Esophagus (tissue), 2 donors: ENCODE results near the gene BCR. TPM values are rescaled to one million over a fixed set of nuclear protein-coding genes. Genes with fewer than 3 reads are reported as not detected.

ENCODE experiments used
- H3K27ac ChIP-seq, 2 donors: one replicate each; pipeline ENCODE4 v1.5.1; 2013; ENCODE audit warnings: low read depth in 2 of 2, mild to moderate bottlenecking in 2 of 2, inconsistent platforms in 1 of 2, low read length in 1 of 2, moderate library complexity in 1 of 2
- H3K27me3 ChIP-seq, 2 donors: one replicate each; pipeline ENCODE4 v1.6.1; 2013; ENCODE audit warnings: low read length in 2 of 2, control low read depth in 1 of 2, mild to moderate bottlenecking in 1 of 2; ENCODE audit not compliant: insufficient read depth in 2 of 2, control insufficient read depth in 1 of 2
- H3K36me3 ChIP-seq, 2 donors: one replicate each; pipeline ENCODE4 v1.6.1; 2013; ENCODE audit warnings: low read length in 1 of 2; ENCODE audit not compliant: control insufficient read depth in 2 of 2, insufficient read depth in 2 of 2
- H3K4me1 ChIP-seq, 2 donors: one replicate each; pipeline ENCODE4 v1.6.1; 2013; ENCODE audit warnings: low read length in 1 of 2; ENCODE audit not compliant: control insufficient read depth in 2 of 2, insufficient read depth in 2 of 2
- H3K4me3 ChIP-seq, 2 donors: one replicate each; pipeline ENCODE4 v1.5.1; 2013; ENCODE audit warnings: low read length in 2 of 2, mild to moderate bottlenecking in 2 of 2, low read depth in 1 of 2, moderate library complexity in 1 of 2
- H3K9me3 ChIP-seq, 2 donors: one replicate each; pipeline ENCODE4 v1.6.1; 2013; ENCODE audit warnings: mild to moderate bottlenecking in 2 of 2, low read depth in 1 of 2, low read length in 1 of 2, moderate library complexity in 1 of 2; ENCODE audit not compliant: control insufficient read depth in 2 of 2, insufficient read depth in 1 of 2
- WGBS, 2 donors: extraction: QIAGEN DNeasy Blood & Tissue Kit; methylation state at CpG; one replicate each; pipeline ENCODE4 v1.1.7; 2013; 5-methylcytosine and 5-hydroxymethylcytosine counted together
- polyA plus RNA-seq, 2 donors: library from polyadenylated mRNA; stranded (reverse); fragments of 200-250 nt; gene quantifications; one replicate each; pipeline ENCODE4 v1.2.3, GENCODE V29; 2013
- donor health status: healthy with polysubstance abuse.
- donor health status: Bipolar disorder and iron deficiency.

BCR gene
- polyA plus RNA-seq, 2 donors = 27.8 to 30.2 TPM

DNA sequence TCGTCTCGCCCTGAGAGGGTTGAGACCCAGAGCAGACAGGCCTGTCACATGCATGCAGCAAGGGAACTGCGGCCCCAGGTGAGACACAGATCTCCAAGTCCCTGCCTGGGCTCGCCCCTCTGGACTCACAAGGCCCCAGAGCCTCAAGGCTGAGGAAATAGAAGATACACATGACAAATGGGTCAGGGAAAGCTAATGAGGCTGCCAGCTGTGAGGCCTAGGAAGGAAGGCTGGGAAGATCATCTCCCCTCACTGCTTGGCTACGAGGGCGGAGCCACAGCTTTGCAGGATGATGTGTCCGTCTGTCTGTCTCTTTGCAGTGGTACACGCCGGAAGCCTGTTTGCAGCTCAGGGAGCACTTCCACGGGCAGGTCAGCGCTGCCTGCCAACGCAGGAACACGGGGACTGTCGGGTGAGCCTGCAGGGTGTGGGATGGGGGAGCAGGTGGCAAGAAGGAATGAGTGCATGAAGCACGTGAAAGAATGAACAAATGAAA, 30.5 kb upstream of the BCR start:
- Histone ChIP-seq H3K27me3 (no peaks in the 10 kb centered on the region), H3K36me3 (no peaks in the 10 kb centered on the region), H3K4me1 (peaks cover 6 to 8% of the 10 kb centered on the region in 2 donors), H3K9me3 (no peaks in the 10 kb centered on the region), H3K27ac (no peak overlapping the region), H3K4me3 (no peak overlapping the region)
- 66 to 68% methylated on average over 15 of the region's 15 CpGs for WGBS, 2 donors

DNA sequence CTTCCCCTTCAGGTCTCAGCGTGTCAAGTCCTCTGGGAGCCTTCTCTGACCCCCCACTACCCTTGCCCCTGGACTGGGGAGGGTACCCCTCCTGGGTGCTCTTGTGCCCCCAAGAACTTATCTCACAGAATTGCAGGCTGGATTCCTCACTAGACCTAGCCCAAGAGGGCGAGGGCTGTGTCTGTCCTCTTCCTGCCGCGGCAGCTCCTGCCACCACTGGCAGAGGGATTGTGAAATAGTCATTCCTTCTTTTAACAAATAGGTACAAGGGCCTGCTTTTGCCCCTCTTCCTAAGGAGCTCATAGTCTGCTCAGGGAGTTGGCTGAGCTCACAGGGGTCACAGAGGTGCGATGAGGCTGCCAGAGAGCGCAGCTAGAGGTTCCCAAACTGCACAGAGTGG, 29.5 kb upstream of the BCR start:
- Histone ChIP-seq H3K4me1 (peaks cover 2 to 4% of the 10 kb centered on the region in 2 donors), H3K9me3 (no peaks in the 10 kb centered on the region), H3K36me3 (no peaks in the 10 kb centered on the region), H3K4me3 (no peak overlapping the region), H3K27me3 (no peaks in the 10 kb centered on the region), H3K27ac (no peak overlapping the region)
- 89 to 90% methylated on average over 6 of the region's 6 CpGs for WGBS, 2 donors

DNA sequence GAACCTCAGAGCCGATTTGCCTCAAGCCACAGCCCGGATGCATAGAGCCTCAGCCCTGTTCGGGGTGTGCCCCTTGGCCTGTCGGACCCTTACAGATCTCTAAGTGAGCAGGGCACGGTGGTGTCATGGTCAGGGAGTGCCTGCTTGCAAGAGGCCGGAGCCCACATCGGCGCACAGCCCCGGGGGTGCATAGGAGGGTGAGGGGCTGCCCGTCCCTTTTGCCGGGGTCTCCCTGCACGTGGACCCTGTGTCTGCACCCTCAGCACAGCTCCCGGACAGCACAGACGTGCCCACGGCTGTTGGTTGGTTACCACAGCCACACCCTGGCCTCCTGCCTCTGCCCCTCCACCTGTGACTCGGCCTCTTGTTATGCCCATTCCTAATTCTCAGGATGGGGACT, 28.5 kb upstream of the BCR start:
- 84 to 93% methylated on average over 16 of the region's 16 CpGs for WGBS, 2 donors
- Histone ChIP-seq H3K9me3 (no peaks in the 10 kb centered on the region), H3K27ac (no peak overlapping the region), H3K4me3 (no peak overlapping the region), H3K4me1 (peaks cover 2 to 4% of the 10 kb centered on the region in 2 donors), H3K36me3 (no peaks in the 10 kb centered on the region), H3K27me3 (no peaks in the 10 kb centered on the region)

DNA sequence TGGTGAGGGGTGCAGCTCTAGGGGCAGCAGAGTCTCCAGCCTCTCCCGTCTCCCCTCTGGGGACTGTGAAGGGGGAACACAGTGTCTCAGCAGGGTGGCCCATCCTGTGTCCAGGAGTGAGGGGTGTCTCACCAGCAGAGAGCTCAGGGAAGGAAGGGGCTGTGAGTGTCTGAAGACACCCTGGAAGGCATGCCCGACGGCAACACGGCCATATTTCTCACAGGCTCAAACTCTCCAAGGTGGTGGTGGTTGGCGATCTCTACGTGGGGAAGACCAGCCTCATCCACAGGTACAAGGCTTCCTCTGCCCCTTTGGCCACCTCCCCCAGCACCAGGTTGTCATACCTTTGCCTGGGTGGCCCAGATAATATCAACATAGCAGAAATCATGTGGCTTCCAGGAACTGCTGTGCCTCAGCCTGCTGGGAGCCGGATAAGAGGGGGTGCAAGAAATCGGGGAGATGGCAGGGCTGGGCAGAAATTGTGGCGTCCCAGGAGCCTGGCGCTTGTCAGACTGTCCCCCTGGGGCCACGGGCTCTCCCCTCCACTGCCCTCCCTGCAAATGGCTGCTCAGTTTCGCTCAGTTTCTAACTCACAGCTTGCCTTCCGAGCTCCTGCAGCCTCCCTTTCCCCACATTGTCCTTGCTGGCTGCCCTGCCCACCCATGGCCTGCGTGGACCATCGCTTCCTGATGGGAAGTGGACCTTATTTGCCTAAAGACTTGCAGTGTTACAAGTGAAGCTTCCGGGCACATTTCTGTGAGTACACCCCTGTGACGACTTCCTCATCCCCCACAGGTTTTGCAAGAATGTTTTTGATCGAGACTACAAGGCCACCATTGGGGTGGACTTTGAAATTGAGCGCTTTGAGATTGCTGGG, 27.8 kb upstream of the BCR start:
- H3K36me3 ChIP-seq = no peaks in the 10 kb centered on the region
- no peaks in the 10 kb centered on the region for H3K9me3 ChIP-seq
- WGBS, 2 donors = 83 to 87% methylated on average over 19 of the region's 19 CpGs
- H3K4me3 ChIP-seq = no peak overlapping the region
- no peaks in the 10 kb centered on the region for H3K27me3 ChIP-seq
- H3K4me1 ChIP-seq = peaks cover 2 to 4% of the 10 kb centered on the region in 2 donors
- H3K27ac ChIP-seq = no peak overlapping the region

DNA sequence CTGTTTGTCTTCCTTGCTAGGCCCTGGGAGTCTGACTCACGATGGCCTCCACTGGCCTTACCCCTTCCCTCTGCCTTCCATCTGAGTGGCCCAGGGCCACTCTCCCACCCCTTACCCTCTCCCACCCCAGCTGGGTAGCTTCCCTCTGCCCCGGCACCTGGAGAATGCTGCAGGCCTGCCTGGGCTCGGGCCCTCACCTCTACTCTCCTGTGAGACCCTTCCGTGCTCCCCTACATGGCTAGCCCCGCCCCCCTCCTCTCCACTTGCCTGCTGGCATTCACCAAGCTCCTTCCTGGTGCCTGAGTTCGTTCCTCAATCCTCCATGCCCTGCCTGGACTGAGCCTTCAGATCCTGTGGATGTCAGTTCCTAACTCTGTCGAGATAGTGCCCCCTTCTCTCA, 26.3 kb upstream of the BCR start:
- H3K9me3 ChIP-seq = no peaks in the 10 kb centered on the region
- H3K27me3 ChIP-seq = no peaks in the 10 kb centered on the region
- WGBS, 2 donors = 77 to 91% methylated on average over 7 of the region's 7 CpGs
- H3K4me3 ChIP-seq = no peak overlapping the region
- peaks cover 2 to 4% of the 10 kb centered on the region in 2 donors for H3K4me1 ChIP-seq
- peaks cover 0 to 2% of the 10 kb centered on the region in 2 donors for H3K36me3 ChIP-seq
- no peak overlapping the region for H3K27ac ChIP-seq

DNA sequence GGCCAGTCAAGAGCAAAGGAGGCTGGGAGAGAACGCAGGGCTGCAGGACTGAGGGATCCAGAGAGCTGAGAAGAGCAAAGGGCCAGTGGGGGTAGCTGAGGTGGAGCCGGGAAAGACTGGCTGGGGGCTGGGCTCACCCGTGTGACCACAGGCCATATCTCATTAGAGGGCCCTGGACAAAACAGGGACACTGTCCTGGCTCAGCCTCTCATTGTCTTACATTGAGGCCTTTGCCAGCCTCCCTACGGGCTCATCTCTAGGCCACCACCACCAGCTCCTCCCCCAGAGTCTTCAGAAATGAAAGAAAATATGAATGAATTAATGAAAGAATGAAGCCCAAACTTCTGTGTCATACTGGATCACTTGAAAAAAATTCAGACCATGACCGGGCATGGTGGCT, 25.8 kb upstream of the BCR start:
- Histone ChIP-seq H3K36me3 (peaks cover 0 to 5% of the 10 kb centered on the region in 2 donors), H3K4me3 (no peak overlapping the region), H3K27ac (no peak overlapping the region), H3K9me3 (no peaks in the 10 kb centered on the region), H3K4me1 (peaks cover 2 to 4% of the 10 kb centered on the region in 2 donors), H3K27me3 (no peaks in the 10 kb centered on the region)
- 91 to 95% methylated on average over 5 of the region's 5 CpGs for WGBS, 2 donors

DNA sequence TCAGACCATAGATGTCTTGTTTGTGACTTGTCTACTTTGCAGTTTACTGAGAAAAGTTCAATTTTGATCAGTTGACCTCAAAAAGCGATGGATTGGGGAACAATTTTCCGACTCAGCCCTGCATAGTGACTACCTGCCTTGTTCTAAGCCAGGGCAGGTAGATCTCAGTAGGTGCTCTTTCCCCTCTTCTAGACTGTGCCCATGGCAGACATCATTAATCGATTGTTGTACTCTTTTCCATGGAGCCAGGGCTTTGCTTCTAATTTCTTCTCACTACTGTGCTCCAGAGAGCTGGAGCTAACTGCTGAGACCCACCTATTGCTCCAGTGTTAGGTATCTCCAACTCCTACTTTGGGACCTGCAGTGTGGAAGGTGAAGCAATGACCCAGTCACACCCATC, 25.2 kb upstream of the BCR start:
- no peak overlapping the region for H3K4me3 ChIP-seq
- H3K27ac ChIP-seq = no peak overlapping the region
- 98 to 100% methylated on average over 3 of the region's 3 CpGs for WGBS, 2 donors
- no peaks in the 10 kb centered on the region for H3K9me3 ChIP-seq
- no peaks in the 10 kb centered on the region for H3K27me3 ChIP-seq
- H3K4me1 ChIP-seq = peaks cover 0 to 2% of the 10 kb centered on the region in 2 donors
- peaks cover 0 to 5% of the 10 kb centered on the region in 2 donors for H3K36me3 ChIP-seq

DNA sequence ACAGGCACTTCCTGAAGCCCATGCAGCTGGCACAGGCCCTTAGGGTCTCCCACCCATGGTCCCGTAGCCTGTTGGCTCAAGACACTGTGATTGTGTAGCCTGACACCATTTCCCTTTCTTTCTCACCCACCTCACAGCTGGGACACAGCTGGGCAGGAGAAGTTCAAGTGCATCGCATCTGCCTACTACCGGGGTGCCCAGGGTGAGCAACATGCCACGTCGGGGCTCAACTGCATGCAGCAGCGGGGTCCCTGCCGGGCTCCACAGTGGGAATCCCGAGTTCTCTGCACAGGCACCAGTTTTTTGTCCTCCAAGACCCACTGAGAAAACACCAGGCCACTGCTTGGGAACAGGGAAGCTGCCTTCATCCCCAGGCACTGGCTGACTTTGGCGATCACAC, 24.5 kb upstream of the BCR start:
- no peaks in the 10 kb centered on the region for H3K27me3 ChIP-seq
- H3K36me3 ChIP-seq = peaks cover 0 to 5% of the 10 kb centered on the region in 2 donors
- H3K4me3 ChIP-seq = no peak overlapping the region
- peaks cover 0 to 2% of the 10 kb centered on the region in 2 donors for H3K4me1 ChIP-seq
- no peaks in the 10 kb centered on the region for H3K9me3 ChIP-seq
- WGBS, 2 donors = 91 to 93% methylated on average over 9 of the region's 9 CpGs
- H3K27ac ChIP-seq = no peak overlapping the region

DNA sequence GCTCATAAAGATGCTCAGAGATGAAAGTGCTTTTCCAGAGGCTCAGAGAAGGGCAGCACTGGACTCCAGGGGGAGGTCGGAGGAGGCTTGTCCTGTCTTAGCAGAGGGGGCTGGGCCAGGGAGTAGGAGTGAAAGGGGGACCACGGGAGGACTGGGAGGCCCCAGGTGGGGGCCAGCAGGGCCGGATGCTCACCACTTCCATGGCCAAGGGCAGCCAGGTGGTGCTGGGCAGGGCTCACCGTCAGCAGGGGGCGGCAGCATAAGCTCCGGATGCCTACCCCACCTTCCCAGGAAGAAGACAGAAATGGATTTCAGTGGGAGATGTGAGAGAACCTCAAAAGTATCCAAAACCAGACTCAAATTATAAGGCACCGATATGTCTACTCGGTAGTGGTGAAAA, 24.0 kb upstream of the BCR start:
- 61 to 65% methylated on average over 8 of the region's 8 CpGs for WGBS, 2 donors
- H3K9me3 ChIP-seq = no peaks in the 10 kb centered on the region
- H3K36me3 ChIP-seq = peaks cover 0 to 5% of the 10 kb centered on the region in 2 donors
- H3K27ac ChIP-seq = no peak overlapping the region
- peaks cover 0 to 2% of the 10 kb centered on the region in 2 donors for H3K4me1 ChIP-seq
- H3K27me3 ChIP-seq = no peaks in the 10 kb centered on the region
- H3K4me3 ChIP-seq = no peak overlapping the region
